ENCODE data around the gene ATP13A2. TPM values are rescaled to one million over a fixed set of nuclear protein-coding genes. Genes with fewer than 3 reads are reported as not detected.

ATP13A2 gene
- total RNA-seq, 1 experiment from 2014 or later, result 48.4 TPM

DNA sequence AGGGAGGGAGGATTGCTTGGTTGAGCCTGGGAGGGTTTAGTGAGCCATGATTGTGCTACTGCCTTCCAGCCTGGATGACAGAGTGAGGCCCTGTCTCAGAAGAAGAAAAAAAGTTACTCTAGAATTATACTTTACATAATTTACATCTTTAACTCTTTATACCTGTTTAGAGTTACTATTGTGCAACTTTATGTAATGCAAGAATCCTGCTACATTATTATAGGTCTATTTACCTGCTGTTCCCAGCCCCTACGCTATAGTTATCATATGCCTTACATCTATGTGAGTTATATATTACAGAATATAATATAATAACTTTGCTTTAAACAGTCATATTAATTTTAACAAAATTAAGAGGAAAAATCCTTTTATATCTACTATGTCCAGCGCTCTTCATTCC is 27.8 kb upstream of the ATP13A2 start:
- BruUV-seq (replicated peaks), result no TSS peak
- DNase-seq (no peak), ATAC-seq (no peak)
- Histone ChIP-seq H4K20me1 (ENCODE audit: low read length) (no peaks in the 10 kb centered on the region), H3K9me2 (replicated peaks; ENCODE audit: low read length) (no peaks in the 10 kb centered on the region), H3K36me3 (ENCODE audit: low read depth, low read length) (peaks cover 46% of the 10 kb centered on the region), H3K9ac (ENCODE audit: low read length) (no peak overlapping the region), H3K4me3 (ENCODE audit: low read length) (no peak overlapping the region), H3K4me2 (ENCODE audit: low read length) (no peak overlapping the region), H2AFZ (ENCODE audit: low read length) (no peak overlapping the region), H3F3A (ENCODE audit: low read length, unreplicated experiment) (no peaks in the 10 kb centered on the region), H3K79me2 (ENCODE audit: low read length) (peaks cover 33% of the 10 kb centered on the region; the same call in 1 of the 2 replicates), H3K9me3 (ENCODE audit: low read length) (no peaks in the 10 kb centered on the region), H3K4me1 (ENCODE audit: insufficient read depth, low read length) (no peaks in the 10 kb centered on the region), H3K27ac (ENCODE audit: low read length) (no peak overlapping the region), H3K27me3 (ENCODE audit: low read length) (no peaks in the 10 kb centered on the region)
- intact Hi-C loops (cut with micrococcal nuclease), result no loop called here
- ChIA-PET POLR2A (ENCODE audit: unreplicated experiment) (no interaction called here), CTCF (no interaction called here)
- TF ChIP-seq EZH2phosphoT487 (IDR thresholded peaks at IDR 0.05; ENCODE audit: borderline replicate concordance, low read length), result no peak
- no peak for TF ChIP-seq CTCF (conservative IDR thresholded peaks at IDR 0.05; ENCODE audit: low read depth, low read length)
- TF ChIP-seq EZH2 (IDR thresholded peaks at IDR 0.05; ENCODE audit: low read length, unreplicated experiment), result no peak

DNA sequence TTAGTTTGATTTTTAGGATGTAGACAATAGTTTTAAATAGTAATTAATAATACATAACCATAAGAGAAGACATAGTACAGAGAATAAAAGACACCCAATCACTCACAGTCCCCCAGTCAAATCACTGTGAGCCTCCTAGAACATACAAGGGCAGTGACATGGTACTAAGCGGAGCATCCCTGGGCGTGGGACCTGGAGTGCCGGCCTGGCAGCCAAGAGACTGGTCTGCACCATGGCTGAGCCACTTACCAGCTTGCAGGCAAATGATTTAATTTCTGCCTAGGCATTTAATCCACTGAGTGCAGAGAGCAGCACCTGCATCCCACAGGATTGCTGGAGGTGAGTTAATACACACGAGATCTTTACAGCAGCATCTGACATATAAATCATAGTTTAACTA is 21.8 kb upstream of the ATP13A2 start:
- TF ChIP-seq EZH2phosphoT487 (IDR thresholded peaks at IDR 0.05; ENCODE audit: borderline replicate concordance, low read length) (no peak), CTCF (conservative IDR thresholded peaks at IDR 0.05; ENCODE audit: low read depth, low read length) (no peak), EZH2 (IDR thresholded peaks at IDR 0.05; ENCODE audit: low read length, unreplicated experiment) (no peak)
- no peak for ATAC-seq
- ChIA-PET POLR2A (ENCODE audit: unreplicated experiment) (no interaction called here), CTCF (no interaction called here)
- H2AFZ ChIP-seq (ENCODE audit: low read length), result no peak overlapping the region
- H4K20me1 ChIP-seq (ENCODE audit: low read length), result no peaks in the 10 kb centered on the region
- no peaks in the 10 kb centered on the region for H3K4me1 ChIP-seq (ENCODE audit: insufficient read depth, low read length)
- no TSS peak for BruUV-seq (replicated peaks)
- no peaks in the 10 kb centered on the region for H3K9me3 ChIP-seq (ENCODE audit: low read length)
- intact Hi-C loops (cut with micrococcal nuclease), result no loop called here
- H3K4me2 ChIP-seq (ENCODE audit: low read length), result no peak overlapping the region
- no peaks in the 10 kb centered on the region for H3K9me2 ChIP-seq (replicated peaks; ENCODE audit: low read length)
- no peak overlapping the region for H3K9ac ChIP-seq (ENCODE audit: low read length)
- no peaks in the 10 kb centered on the region for H3F3A ChIP-seq (ENCODE audit: low read length, unreplicated experiment)
- H3K27me3 ChIP-seq (ENCODE audit: low read length), result no peaks in the 10 kb centered on the region
- H3K79me2 ChIP-seq (ENCODE audit: low read length), result peaks cover 21% of the 10 kb centered on the region; the same call in 1 of the 2 replicates
- DNase-seq, result no peak
- H3K27ac ChIP-seq (ENCODE audit: low read length), result no peak overlapping the region
- peaks cover 23% of the 10 kb centered on the region for H3K36me3 ChIP-seq (ENCODE audit: low read depth, low read length)
- no peak overlapping the region for H3K4me3 ChIP-seq (ENCODE audit: low read length)

DNA sequence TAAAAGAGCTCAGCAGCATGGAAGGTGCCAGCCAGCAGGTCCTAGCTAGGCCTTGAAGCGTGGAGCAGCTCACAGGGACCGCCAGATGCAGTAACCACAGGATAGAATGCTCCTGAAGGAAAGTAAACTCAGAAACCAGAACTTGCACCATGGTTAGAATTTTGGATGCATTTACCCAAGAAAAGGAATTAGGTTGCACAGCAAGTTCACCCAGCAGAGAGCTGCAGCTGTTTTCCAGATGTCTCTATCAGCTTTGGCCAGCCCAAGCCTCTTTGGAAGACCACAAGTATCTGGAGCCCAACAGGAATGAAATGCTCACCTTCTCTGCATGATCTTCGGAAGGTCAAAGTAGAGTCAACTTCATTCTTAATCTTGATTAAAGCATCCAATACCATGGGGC is 21.0 kb upstream of the ATP13A2 start:
- CTCF ChIA-PET, result no interaction called here
- TF ChIP-seq CTCF (conservative IDR thresholded peaks at IDR 0.05; ENCODE audit: low read depth, low read length) (no peak), EZH2 (IDR thresholded peaks at IDR 0.05; ENCODE audit: low read length, unreplicated experiment) (no peak)
- no peak overlapping the region for H2AFZ ChIP-seq (ENCODE audit: low read length)
- H3K27me3 ChIP-seq (ENCODE audit: low read length), result no peaks in the 10 kb centered on the region
- ATAC-seq (no peak), DNase-seq (no peak)
- no peak overlapping the region for H3K9ac ChIP-seq (ENCODE audit: low read length)
- H3K9me2 ChIP-seq (replicated peaks; ENCODE audit: low read length), result no peaks in the 10 kb centered on the region
- no peaks in the 10 kb centered on the region for H3K9me3 ChIP-seq (ENCODE audit: low read length)
- peaks cover 25% of the 10 kb centered on the region for H3K36me3 ChIP-seq (ENCODE audit: low read depth, low read length)
- POLR2A ChIA-PET (ENCODE audit: unreplicated experiment), result no interaction called here
- peaks cover 17% of the 10 kb centered on the region; the same call in 1 of the 2 replicates for H3K79me2 ChIP-seq (ENCODE audit: low read length)
- H3K4me2 ChIP-seq (ENCODE audit: low read length), result no peak overlapping the region
- no peaks in the 10 kb centered on the region for H3F3A ChIP-seq (ENCODE audit: low read length, unreplicated experiment)
- no peaks in the 10 kb centered on the region for H4K20me1 ChIP-seq (ENCODE audit: low read length)
- no peak overlapping the region for H3K4me3 ChIP-seq (ENCODE audit: low read length)
- intact Hi-C loops (cut with micrococcal nuclease), result no loop called here
- no TSS peak for BruUV-seq (replicated peaks)
- no peak overlapping the region for H3K27ac ChIP-seq (ENCODE audit: low read length)
- H3K4me1 ChIP-seq (ENCODE audit: insufficient read depth, low read length), result no peaks in the 10 kb centered on the region
